Measurements from ENCODE around the gene TMEM123.

The TMEM123 gene

DNA sequence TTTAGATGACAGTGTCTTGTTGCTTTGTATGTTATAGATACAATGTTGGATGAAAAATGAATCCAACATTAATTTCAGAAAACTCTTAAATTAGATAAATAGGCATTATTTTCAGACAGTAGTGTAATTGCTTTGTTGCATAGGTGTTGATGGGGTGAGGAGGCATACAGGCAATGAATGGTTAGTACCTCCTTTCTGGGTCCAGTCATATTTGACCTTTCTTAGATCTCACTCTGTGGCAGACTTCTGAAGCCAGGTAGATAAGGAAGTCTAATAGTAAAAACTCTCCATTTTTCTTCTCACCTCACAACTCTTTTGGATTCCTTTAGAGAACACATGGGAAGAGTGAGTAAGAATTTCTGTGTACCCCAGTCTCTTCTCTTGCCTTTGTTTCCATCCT, 73.7 kb downstream of the TMEM123 start:
- ATAC-seq: no peak
- TF ChIP-seq GLIS3 (CRISPR knock-in tag; IDR thresholded peaks at IDR 0.05) (no peak), PPARA (CRISPR knock-in tag; IDR thresholded peaks at IDR 0.05; ENCODE audit: borderline replicate concordance) (no peak), ZFP3 (CRISPR knock-in tag; IDR thresholded peaks at IDR 0.05) (no peak), ZFP30 (CRISPR knock-in tag; IDR thresholded peaks at IDR 0.05) (no peak), ARNTL (CRISPR knock-in tag; IDR thresholded peaks at IDR 0.05; ENCODE audit: borderline replicate concordance, low read depth) (no peak)
- TF ChIP-seq, protein P1, sequence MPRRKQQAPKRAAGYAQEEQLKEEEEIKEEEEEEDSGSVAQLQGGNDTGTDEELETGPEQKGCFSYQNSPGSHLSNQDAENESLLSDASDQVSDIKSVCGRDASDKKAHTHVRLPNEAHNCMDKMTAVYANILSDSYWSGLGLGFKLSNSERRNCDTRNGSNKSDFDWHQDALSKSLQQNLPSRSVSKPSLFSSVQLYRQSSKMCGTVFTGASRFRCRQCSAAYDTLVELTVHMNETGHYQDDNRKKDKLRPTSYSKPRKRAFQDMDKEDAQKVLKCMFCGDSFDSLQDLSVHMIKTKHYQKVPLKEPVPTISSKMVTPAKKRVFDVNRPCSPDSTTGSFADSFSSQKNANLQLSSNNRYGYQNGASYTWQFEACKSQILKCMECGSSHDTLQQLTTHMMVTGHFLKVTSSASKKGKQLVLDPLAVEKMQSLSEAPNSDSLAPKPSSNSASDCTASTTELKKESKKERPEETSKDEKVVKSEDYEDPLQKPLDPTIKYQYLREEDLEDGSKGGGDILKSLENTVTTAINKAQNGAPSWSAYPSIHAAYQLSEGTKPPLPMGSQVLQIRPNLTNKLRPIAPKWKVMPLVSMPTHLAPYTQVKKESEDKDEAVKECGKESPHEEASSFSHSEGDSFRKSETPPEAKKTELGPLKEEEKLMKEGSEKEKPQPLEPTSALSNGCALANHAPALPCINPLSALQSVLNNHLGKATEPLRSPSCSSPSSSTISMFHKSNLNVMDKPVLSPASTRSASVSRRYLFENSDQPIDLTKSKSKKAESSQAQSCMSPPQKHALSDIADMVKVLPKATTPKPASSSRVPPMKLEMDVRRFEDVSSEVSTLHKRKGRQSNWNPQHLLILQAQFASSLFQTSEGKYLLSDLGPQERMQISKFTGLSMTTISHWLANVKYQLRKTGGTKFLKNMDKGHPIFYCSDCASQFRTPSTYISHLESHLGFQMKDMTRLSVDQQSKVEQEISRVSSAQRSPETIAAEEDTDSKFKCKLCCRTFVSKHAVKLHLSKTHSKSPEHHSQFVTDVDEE (CRISPR knock-in tag; IDR thresholded peaks at IDR 0.05): no peak
- TF ChIP-seq, protein P2, sequence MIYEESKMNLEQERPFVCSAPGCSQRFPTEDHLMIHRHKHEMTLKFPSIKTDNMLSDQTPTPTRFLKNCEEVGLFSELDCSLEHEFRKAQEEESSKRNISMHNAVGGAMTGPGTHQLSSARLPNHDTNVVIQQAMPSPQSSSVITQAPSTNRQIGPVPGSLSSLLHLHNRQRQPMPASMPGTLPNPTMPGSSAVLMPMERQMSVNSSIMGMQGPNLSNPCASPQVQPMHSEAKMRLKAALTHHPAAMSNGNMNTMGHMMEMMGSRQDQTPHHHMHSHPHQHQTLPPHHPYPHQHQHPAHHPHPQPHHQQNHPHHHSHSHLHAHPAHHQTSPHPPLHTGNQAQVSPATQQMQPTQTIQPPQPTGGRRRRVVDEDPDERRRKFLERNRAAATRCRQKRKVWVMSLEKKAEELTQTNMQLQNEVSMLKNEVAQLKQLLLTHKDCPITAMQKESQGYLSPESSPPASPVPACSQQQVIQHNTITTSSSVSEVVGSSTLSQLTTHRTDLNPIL (CRISPR knock-in tag; IDR thresholded peaks at IDR 0.05; ENCODE audit: low read depth): no peak

DNA sequence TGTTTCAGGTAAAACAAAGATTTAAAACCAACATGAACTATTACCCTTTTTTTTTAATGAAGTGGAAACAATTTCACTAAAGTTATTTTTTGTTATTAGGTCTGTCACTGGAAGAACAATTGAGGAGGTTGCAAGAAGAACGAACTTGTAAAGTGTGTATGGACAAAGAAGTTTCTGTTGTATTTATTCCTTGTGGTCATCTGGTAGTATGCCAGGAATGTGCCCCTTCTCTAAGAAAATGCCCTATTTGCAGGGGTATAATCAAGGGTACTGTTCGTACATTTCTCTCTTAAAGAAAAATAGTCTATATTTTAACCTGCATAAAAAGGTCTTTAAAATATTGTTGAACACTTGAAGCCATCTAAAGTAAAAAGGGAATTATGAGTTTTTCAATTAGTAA, 74.7 kb downstream of the TMEM123 start:
- no peak for ATAC-seq

More for the DNA sequence above, 74.7 kb downstream of the TMEM123 start:
- TF ChIP-seq, protein P3, sequence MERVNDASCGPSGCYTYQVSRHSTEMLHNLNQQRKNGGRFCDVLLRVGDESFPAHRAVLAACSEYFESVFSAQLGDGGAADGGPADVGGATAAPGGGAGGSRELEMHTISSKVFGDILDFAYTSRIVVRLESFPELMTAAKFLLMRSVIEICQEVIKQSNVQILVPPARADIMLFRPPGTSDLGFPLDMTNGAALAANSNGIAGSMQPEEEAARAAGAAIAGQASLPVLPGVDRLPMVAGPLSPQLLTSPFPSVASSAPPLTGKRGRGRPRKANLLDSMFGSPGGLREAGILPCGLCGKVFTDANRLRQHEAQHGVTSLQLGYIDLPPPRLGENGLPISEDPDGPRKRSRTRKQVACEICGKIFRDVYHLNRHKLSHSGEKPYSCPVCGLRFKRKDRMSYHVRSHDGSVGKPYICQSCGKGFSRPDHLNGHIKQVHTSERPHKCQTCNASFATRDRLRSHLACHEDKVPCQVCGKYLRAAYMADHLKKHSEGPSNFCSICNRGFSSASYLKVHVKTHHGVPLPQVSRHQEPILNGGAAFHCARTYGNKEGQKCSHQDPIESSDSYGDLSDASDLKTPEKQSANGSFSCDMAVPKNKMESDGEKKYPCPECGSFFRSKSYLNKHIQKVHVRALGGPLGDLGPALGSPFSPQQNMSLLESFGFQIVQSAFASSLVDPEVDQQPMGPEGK (CRISPR knock-in tag; IDR thresholded peaks at IDR 0.05; ENCODE audit: borderline replicate concordance): no peak
- no peak for TF ChIP-seq BACH2 (CRISPR knock-in tag; IDR thresholded peaks at IDR 0.05; ENCODE audit: borderline replicate concordance)
- TF ChIP-seq GLIS3 (CRISPR knock-in tag; IDR thresholded peaks at IDR 0.05): no peak
- no peak for TF ChIP-seq ZC3H10 (CRISPR knock-in tag; IDR thresholded peaks at IDR 0.05)
- TF ChIP-seq RARB (CRISPR knock-in tag; IDR thresholded peaks at IDR 0.05): no peak
- no peak for TF ChIP-seq ZNF70 (CRISPR knock-in tag; IDR thresholded peaks at IDR 0.05)
- no peak for TF ChIP-seq TCF4 (CRISPR knock-in tag; IDR thresholded peaks at IDR 0.05; ENCODE audit: borderline replicate concordance)
- no peak for TF ChIP-seq CSDC2 (CRISPR knock-in tag; IDR thresholded peaks at IDR 0.05)
- TF ChIP-seq, protein P4, sequence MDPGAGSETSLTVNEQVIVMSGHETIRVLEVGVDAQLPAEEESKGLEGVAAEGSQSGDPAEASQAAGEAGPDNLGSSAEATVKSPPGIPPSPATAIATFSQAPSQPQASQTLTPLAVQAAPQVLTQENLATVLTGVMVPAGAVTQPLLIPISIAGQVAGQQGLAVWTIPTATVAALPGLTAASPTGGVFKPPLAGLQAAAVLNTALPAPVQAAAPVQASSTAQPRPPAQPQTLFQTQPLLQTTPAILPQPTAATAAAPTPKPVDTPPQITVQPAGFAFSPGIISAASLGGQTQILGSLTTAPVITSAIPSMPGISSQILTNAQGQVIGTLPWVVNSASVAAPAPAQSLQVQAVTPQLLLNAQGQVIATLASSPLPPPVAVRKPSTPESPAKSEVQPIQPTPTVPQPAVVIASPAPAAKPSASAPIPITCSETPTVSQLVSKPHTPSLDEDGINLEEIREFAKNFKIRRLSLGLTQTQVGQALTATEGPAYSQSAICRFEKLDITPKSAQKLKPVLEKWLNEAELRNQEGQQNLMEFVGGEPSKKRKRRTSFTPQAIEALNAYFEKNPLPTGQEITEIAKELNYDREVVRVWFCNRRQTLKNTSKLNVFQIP (CRISPR knock-in tag; IDR thresholded peaks at IDR 0.05; ENCODE audit: borderline replicate concordance, low read depth): no peak
- no peak for TF ChIP-seq ARNTL (CRISPR knock-in tag; IDR thresholded peaks at IDR 0.05; ENCODE audit: borderline replicate concordance, low read depth)
- no peak for TF ChIP-seq ZFP30 (CRISPR knock-in tag; IDR thresholded peaks at IDR 0.05)
- no peak for TF ChIP-seq OSR1 (CRISPR knock-in tag; IDR thresholded peaks at IDR 0.05)
- TF ChIP-seq, protein P1 (CRISPR knock-in tag; IDR thresholded peaks at IDR 0.05): no peak
- TF ChIP-seq, protein P5, sequence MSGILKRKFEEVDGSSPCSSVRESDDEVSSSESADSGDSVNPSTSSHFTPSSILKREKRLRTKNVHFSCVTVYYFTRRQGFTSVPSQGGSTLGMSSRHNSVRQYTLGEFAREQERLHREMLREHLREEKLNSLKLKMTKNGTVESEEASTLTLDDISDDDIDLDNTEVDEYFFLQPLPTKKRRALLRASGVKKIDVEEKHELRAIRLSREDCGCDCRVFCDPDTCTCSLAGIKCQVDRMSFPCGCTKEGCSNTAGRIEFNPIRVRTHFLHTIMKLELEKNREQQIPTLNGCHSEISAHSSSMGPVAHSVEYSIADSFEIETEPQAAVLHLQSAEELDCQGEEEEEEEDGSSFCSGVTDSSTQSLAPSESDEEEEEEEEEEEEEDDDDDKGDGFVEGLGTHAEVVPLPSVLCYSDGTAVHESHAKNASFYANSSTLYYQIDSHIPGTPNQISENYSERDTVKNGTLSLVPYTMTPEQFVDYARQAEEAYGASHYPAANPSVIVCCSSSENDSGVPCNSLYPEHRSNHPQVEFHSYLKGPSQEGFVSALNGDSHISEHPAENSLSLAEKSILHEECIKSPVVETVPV (CRISPR knock-in tag; IDR thresholded peaks at IDR 0.05): no peak
- no peak for TF ChIP-seq ESRRG (CRISPR knock-in tag; IDR thresholded peaks at IDR 0.05)
- TF ChIP-seq ZNF565 (CRISPR knock-in tag; conservative IDR thresholded peaks at IDR 0.05; ENCODE audit: low read depth): no peak
- no peak for TF ChIP-seq TOX (CRISPR knock-in tag; IDR thresholded peaks at IDR 0.05; ENCODE audit: borderline replicate concordance)
- TF ChIP-seq, protein P2 (CRISPR knock-in tag; IDR thresholded peaks at IDR 0.05; ENCODE audit: low read depth): no peak
